HG03575 (cell line): ENCODE measurements around the gene PCDHA1.

Experiments
- ATAC-seq: cut with Tn5 transposase; IDR thresholded peaks from one replicate; pipeline ENCODE4 v1.9.1; 2021; ENCODE audit not compliant: unreplicated experiment, insufficient number of reproducible peaks, low FRiP score; ENCODE audit errors: extremely low read depth

The PCDHA1 gene

GRCh38 chr5:140881889-140882590, 96.1 kb downstream of the PCDHA1 start, which contains the start of gene PCDHA13:
Gene PCDHA13 (plus strand): TSS chr5:140882124. CDS start chr5:140882269, 145 bp downstream.
- ATAC-seq: no peak

- no peak for ATAC-seq
Measured at GRCh38 chr5:140882591-140882899, 96.6 kb downstream of the PCDHA1 start.

- ATAC-seq: no peak
Measured at GRCh38 chr5:140883373-140883772, 97.4 kb downstream of the PCDHA1 start.

- ATAC-seq: no peak
Measured at GRCh38 chr5:140883927-140884697, 98.2 kb downstream of the PCDHA1 start.

- ATAC-seq: no peak
Measured at GRCh38 chr5:140916325-140916724, 130.4 kb downstream of the PCDHA1 start.

DNA sequence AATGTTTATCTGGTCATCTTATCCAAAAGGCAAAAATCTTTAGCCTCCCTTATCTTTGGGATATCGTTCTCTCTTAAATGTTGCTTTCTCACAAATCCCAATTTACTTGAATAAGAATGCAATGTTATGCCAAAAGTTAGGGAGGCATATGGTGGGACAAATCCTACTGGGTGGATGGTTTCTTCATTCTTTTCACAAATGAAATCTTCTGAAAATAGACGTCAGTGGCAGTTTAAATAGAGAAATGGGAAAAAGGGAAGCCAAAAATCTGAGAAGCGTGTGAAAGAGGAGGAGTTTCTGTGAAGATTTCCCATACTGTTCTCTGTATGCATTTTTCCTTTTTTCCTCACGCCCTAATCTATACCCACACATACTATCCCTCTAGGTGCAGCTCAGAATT, 137.7 kb downstream of the PCDHA1 start:
- ATAC-seq: no peak

DNA sequence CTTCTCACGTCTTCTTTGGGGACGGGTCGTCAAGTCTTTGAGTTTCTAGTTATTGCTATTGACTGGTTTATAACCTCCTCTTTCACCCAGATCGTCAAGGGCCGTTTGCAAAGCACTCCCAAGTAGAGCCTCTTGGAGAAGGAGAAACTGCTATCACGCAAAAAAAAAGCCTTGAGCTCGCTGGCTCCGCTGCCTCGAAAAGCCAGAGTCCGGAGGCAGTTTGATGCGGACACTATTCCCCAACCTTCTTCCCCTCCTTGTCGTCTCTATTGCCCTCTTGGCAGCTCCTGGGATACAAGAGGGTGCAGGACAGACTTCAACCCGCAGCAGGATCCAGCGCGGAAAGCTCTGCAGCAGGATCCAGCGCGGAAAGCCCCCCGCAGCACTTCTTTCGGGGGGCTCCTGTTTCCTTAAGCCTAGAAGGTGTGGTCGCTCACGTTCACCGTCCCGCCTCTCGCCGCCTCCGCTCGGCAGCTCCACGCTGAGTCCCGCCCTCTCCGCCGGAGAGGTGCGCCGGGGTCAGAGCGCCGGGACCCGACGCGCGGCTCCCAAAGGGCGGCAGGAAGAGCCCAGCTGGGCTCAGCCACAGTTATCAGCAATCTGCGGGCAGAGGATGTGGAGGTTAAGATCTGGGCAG, 140.0 kb downstream of the PCDHA1 start, which contains the start of gene PCDHAC1:
TSS of gene PCDHAC1 (plus strand) at position 494 of the 637 bp plus-strand sequence. CDS start 594 bp downstream, outside the sequence.
- no peak for ATAC-seq

DNA sequence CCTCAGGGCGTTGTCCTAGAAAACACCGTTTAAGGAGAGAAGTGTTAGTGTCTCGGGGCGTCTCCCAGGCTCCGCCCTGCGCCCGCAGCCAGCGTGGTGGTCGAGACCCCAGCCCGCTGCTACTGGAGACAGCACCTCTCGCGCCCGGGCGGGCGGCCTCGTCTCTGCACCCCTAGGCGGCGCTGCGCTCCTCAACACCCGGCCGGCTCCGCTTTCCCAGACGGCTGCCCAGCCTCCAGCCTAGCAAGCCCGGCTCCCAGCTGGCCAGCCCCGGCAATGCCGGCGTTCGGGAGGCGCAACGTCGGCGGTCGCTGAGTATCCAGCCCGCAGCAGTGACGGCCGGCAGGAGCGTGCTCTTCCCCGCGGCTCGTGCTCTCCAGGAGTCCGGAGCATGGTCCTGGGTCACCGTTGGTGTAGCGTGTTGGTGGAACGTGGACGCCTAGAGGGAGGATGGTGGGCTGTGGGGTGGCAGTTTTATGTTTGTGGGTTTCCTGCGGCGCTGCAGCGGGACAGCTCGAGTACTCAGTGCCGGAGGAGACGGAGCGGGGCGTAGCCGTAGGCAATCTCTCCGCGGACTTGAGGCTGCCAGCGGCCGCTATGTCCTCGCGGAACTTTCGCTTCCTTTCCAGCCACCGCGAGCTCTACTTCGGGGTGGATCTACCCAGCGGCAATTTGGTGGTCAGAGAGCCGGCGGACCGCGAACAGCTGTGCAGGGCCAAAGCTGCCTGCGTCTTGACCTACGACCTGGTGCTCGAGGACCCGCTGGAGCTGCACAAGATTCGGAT, 140.7 kb downstream of the PCDHA1 start:
- ATAC-seq: no peak

GRCh38 chr5:140927228-140927573, 141.3 kb downstream of the PCDHA1 start:
- no peak for ATAC-seq

- no peak for ATAC-seq
Measured at GRCh38 chr5:140934964-140935606, 149.1 kb downstream of the PCDHA1 start.

DNA sequence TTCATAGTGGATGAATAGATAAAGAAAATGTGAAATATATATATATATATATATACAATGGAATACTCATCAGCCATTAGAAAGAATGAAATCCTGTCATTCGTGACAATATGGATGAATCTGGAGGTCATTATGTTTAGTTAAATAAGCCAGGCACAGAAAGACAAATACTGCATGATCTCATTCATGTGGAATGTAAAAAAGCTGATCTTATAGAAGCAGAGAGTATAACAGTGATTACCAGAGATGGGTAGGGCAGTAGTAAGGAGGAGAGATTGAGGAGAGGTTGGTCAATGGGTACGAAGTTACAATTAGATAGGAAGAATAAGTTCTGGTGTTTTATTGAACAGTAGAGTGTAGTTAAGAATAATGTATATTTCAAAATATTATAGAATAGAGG, 160.6 kb downstream of the PCDHA1 start:
- ATAC-seq: no peak

DNA sequence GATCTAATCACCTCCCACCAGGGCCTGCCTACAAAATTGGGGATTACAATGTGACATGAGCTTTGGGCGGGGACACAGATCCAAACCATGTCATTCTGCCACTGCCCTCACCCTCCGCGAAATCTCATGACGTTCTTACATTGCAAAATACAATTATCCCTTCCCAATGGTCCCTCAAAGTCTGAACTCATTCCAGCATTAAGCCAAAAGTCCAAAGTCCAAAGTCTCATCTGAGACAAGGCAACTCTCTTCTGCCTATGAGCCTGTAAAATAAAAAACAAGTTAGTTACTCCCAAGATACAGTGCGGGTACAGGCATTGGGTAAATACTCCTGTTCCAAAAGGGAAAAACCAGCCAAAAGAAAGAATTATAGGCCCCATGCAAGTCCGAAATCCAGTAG, 165.7 kb downstream of the PCDHA1 start:
- no peak for ATAC-seq

DNA sequence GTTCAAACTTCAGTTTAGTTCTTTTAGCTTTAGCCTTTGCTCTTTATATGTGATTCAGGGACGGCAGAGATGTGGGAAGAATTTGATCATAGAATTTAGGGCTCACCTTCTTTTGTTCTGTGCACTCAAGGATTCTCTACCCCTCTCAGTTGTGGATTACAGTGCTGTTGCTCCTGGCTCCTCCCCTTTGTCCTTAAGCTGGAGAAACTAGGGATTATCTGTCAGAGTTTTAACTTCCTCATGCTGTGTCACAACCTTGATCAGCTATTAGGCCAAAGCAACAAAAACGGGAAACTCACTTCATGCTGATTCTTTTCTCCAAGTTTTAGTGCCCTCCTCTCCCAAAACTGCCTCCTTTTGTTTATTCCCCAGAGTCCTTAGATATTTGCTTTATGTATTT, 167.3 kb downstream of the PCDHA1 start:
- ATAC-seq: no peak

GRCh38 chr5:140962190-140962589, 176.2 kb downstream of the PCDHA1 start:
- no peak for ATAC-seq

DNA sequence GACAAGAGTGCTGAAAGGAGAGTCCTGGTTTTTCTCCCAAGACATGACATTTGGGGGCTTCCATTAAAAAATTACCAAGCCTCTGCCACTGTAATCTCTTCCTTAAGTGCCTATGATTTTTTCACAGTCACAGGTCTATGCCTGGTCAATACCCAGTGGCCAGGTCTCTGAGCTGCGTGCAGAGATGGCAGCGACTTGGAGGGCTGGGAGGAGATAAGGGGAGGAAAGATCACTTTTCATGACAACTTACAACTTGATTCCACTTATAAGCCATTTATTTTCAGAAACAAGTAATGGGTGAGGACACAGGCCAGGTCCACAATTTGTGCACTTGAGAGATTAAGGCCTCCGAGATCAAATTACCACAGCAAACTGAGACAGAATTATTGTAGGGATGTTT, 178.4 kb downstream of the PCDHA1 start:
- no peak for ATAC-seq

DNA sequence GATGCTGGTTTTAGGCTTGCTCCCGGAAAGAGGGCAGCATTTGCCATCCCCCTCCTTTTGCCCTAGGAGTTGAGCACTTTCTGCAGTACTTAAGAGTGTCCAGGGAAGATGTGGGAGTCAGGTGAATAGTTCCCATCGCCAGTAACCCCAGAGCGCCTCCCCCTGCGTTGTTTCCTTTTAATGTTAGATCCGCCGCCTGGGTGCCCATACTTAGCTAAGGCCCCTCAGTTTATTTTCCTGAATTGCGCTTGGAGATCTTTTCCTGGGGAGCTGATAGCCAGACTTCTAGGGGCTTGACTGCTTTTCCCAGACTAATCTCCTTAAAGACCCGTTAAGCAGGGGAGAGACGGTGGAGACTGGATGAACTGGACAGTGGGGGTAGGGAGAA, 180.0 kb downstream of the PCDHA1 start:
- ATAC-seq: no peak

DNA sequence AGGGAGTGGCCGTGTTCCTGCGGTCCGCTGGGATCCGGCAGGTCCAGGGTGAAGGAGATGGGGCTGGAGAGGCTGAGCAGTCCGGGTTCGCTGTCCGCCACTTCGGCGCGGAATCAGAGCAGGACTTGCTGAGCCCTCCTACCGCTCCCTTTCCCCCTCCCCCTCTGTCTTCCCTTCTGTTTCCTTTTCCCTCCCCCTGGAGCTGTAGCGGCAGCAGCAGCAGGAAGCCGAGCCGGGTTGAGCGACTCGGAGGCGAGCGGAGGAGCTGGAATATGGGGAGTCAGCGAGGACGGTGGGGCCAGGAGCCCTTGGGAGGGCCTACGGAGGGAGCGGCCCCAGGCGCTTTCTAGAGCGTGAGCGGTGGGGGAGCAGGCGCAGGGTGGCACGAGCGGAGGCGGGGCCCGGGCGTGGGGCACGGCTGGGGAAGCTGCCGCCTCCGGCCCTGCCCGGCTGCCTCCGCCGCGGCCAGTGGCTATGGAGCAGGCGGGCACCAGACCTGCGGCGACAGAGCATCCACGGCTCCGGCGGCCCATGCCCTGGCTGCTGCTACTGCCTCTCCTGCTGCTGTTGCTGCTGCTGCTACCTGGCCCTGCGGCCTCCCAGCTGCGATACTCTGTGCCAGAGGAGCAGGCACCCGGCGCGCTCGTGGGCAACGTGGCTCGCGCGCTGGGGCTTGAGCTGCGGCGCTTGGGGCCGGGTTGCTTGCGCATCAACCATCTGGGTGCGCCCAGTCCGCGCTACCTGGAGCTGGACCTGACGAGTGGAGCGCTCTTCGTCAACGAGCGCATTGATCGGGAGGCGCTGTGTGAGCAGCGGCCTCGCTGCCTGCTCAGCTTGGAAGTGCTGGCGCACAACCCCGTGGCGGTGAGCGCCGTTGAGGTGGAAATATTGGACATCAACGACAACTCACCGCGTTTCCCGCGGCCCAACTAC, 180.6 kb downstream of the PCDHA1 start, which contains the start of gene PCDHAC2:
TSS of gene PCDHAC2 (plus strand) at position 184 of the 933 bp plus-strand sequence. CDS start at position 475, 291 bp downstream.
- no peak for ATAC-seq
